Epidermal melanocyte (primary cell): ENCODE measurements around the gene ZNF778.
A peak's percentile ranks its signal among the peaks of the same experiment; 100 is the strongest.

ENCODE experiments used
- DNase-seq: peaks from one replicate; pipeline ENCODE4 v3.0.0; 2011; ENCODE audit warnings: low spot score; ENCODE audit not compliant: insufficient read length

ZNF778 gene

GRCh38 chr16:89217388-89218191 lies at the start of gene ZNF778:
Gene ZNF778, plus strand, starts transcription at chr16:89217703. Its CDS starts 3,425 bp downstream, at chr16:89221128.
- DNase-seq = peak; percentile 96

- DNase-seq = no peak
Measured at GRCh38 chr16:89168381-89169189, 48.9 kb upstream of the ZNF778 start.

DNA sequence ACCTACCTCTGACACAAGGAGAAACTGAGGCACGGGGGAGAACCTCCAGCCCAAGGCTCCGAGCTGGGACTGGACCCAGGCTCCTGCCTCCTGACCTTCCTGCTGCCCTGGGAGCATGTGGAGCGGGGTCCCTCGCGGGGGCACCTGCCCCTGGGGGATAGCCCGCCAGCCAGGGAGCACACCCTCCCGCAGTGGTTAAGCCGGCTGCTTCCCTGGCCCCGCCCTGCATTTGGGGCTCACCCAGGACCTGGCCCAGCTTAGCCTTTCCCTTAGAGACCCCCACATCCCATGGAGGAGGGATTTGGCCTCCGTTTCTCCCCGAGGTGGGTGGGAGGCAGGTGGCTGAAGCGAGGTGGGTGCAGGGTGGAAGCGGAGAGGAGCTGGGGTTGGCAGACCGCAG lies 47.7 kb upstream of the ZNF778 start:
- no peak for DNase-seq

DNA sequence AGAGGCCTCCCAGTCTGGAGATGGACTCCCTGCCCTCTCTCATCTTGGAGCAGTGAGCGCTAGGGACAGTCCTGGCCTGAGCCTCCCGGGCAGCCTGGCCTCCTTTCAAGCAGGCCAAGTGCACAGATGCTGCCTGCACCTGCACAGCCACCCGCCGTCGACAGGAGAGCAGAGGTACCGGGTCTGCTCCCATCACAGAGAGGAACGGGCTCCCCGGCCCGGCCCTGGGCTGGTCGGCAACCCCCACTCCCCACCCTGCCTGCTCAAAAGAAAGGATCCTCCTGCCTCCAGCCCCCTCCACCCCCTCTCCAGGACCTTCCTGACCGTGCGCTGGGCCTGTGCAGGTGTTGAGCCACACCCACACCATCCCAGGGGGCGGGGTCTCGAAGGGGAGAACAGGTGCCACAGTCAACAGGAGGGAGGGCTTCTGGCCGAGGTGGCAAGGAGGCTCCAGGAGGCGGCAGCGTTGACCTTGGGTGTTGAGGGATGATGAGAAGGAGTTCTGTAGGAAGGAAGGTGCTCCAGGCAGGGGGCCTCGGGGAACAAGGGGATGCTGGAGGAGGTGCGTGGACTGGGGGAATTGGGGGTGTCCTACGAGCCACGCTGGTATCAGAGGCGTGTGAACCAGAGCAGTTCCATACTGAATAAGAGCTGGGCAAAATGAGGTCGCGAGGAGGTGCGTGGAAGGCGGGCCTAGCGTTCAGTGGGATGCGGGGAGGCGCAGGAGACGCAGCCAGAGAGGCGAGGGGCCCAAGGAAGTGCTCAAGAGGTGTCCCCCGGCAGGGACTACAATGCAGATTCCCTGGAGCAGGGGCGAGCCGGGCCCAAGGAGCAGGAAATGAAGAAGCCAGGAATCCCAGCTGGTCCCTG lies 46.9 kb upstream of the ZNF778 start:
- no peak for DNase-seq

GRCh38 chr16:89171216-89172170 lies 46.0 kb upstream of the ZNF778 start, which contains the start of gene CDH15:
Gene CDH15, plus strand, starts transcription at chr16:89171748. Its CDS starts 84 bp downstream, at chr16:89171832.
- DNase-seq = peak; percentile 98

DNA sequence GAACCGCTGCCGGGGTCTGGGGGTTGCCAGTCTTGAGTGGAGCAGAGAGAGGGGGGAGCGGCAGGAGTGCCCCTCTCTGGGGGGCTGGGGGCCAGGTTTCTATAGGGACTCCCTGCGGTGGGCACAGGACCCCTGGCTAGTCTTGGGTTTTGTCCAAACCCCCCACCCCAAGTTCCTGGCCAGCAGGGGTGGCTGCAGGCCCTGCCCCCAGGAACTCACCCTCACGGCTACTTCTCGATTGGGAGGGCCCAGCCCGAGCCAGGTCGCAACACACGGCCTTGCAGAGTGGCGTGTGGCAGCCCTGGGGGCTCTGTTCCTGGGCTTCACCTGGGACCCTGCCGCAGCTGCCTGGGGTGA lies 45.4 kb upstream of the ZNF778 start:
- DNase-seq = no peak

GRCh38 chr16:89172528-89173173 lies 44.9 kb upstream of the ZNF778 start:
- DNase-seq = no peak

DNA sequence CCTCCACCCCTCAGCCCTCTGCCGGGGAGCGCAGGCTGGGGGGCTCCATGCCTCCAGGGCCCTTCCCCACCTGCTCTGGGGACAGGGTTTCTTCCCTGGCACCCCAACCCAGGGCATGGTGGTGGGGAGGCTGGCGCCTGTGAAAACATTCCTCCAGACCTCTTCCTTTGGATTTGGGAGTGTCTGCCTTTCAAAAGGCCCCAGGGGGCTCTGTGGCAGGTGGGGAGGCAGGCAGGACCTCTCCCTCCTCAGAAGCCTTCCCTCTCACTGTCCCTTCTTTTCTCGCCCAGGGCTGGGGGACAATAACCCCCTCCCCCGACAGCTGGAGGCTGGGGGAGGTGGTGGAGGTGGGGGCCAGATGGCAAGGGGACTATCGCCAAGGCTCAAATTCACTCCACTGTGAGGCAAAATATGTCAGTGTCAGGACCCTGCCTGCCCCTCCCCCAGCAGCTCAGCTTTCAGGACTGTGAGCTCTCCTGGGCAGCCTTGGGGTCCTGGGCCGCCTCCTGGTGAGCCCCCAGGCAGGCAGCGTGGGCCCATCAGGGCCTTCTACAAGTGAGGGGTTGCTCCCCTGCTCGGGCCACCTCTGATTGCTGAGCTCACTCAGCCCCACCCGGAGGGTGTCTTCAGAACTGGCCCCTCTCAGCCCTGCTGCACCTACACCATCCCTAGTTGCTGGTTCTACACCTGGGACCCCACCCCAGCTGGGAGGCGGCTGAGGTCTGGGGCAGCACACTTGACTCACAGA lies 44.2 kb upstream of the ZNF778 start:
- no peak for DNase-seq

DNA sequence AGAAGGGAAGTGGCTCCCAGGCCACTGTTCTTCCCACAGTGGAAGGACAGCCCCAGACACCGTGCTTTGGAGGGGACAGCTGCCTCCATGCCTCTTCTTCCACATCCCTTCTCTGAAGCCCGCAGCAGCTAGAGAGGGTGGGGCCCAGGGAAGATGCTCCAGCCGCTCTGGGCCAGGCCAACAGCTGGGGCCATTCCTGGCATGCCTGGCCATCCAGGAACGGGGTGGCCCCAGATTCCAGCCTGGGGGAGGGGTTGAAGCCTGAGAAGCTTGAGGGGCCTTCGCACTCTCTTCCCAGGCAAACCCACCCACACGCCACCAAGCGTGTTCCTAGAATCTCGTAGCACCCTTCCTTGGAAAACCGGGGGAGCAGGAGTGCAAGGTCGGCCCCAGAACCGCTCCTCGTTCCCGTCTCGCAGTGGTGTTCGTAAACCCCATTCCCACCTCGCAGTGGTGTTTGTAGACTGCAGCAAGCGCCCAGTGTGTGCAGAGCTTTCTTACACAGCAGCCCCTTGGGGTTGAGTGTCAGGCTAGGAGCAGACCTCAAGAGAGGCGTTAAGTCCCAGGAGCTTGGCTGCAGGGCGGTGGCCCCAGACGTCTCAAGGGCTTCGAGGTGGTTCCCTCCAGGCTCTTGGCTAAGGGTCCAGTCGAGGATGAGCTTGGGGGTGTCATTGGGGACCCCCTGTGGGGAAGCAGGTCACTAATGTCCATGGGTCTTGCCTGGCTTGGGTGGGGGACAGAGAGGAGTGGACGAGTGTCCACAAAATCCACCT lies 43.3 kb upstream of the ZNF778 start:
- DNase-seq = no peak

GRCh38 chr16:89174877-89175276 lies 42.6 kb upstream of the ZNF778 start:
- DNase-seq = no peak

GRCh38 chr16:89175280-89176146 lies 42.0 kb upstream of the ZNF778 start:
- DNase-seq = no peak

DNA sequence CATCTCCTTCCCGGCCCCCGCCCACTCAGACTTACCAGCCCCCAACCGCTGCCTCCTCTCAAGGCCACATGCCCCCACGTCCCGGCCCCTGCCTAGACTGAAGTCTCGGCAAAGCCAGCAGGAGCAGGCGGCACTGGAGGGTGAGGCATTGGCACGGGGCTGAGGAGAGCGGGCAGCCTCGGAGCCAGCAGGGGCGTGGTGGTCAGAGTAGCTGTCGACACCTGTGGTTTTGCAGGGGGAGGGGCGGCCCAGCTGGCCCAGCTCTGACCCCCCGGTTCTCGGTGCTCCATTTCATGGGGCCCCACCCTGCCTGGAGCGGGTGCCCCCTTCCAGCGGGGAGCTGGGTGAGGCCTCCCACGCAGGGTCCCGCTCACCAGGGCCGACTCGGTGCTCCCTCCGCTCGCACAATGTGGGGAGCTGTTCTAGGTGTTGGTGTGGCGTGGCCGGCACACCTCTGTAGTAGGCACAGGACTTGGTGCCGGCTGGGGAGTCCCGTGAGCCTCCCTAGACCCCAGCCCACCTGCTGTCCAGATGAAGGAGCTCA lies 41.3 kb upstream of the ZNF778 start:
- DNase-seq = no peak

GRCh38 chr16:89176717-89177116 lies 40.8 kb upstream of the ZNF778 start:
- DNase-seq = no peak

DNA sequence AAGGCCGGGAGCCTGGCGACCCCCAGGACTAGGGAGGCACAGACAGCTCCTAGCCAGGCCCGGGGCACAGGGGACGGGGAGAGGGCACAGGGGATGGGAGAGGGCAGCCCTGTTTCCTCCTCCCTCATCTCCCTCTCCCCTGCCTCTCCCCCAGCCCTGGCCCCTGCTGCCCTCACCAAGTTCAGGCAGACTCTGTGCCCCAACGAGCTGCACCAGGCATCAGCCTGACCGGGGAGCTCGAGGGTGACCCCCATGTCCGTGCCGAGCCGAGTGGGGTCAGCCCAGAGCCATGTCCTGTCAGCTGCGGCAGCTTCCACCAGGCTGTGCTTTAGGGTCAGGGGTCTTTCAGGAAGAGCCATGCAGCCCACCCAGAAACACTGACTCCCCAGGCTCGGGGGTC lies 40.0 kb upstream of the ZNF778 start:
- DNase-seq = no peak

DNA sequence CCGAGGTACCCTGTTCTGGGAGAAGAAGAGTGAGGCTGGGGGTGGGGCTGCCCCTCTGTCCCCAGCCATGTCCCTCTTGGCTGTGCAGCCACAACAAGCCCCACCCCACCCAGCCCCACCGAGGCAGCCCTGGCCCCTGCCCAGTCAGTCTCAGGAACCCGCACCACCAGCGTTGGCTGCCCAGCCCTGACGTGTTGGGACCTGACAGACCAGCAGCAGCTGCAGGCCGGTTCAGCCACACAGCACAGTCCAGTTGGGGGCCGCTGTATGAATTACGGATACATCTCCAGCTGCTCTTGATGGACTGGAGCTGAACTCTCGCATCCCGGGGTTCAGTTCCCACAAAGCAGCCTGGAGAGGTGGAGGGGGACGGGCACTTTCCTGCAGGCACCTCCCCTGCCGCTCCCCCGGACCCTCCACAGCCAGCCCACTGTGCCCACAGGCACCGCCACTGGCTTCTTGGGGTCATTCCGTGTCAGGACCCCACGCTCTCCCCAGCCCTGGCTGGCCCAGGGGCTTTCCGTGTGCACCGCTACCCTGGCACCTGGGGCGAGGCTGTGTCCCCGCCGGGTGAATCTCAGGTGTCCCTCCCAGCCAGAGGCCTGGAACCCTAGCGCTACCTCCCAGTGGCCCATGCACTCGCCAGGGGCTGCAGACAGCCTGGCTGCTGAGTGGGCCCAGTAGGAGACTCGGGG lies 38.9 kb upstream of the ZNF778 start:
- DNase-seq = no peak

DNA sequence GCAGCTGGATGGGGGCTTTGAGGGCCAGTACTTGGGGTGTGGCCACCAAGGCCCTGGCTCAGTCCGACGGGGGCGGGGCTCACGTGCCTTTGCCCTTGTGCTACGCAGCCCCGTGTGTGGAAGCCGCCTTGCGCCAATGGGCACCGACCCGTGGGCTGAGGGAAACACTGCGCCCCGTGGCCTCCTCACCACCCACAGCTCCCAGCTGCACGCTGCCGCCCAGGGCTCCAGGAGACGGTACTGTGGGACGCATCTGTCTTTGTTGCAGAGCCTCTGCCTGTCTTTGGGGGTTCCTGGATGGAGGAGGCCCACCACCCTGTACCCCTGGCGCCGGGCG lies 38.4 kb upstream of the ZNF778 start:
- DNase-seq = no peak
